PC-9 (cell line): Measurements from ENCODE around the gene KATNB1. TPM values are rescaled to one million over a fixed set of nuclear protein-coding genes. Genes with fewer than 3 reads are reported as not detected.
A peak's percentile ranks its signal among the peaks of the same experiment; 100 is the strongest.

Experiments
- BruUV-seq: library from RNA; stranded (reverse); fragments of 400-500 nt; replicated peaks from 2 replicates; lab custom pipeline; 2021; lab: Mats Ljungman, UMichigan
- CTCF ChIA-PET: fragments of 300-600 bp; sonication (Branson Sonifier 250); formaldehyde crosslinking; loops from one replicate; lab custom pipeline; 2022; ENCODE audit warnings: antibody characterized with exemption; lab: Charles Lee
- POLR2A ChIA-PET: fragments of 300-600 bp; sonication (Branson Sonifier 250); formaldehyde crosslinking; loops from one replicate; lab custom pipeline; 2022; ENCODE audit warnings: antibody characterized with exemption; ENCODE audit not compliant: unreplicated experiment; lab: Charles Lee
- DNase-seq, 2 experiments: peaks; one replicate each; pipeline versions ENCODE4 v3.0.0 to v3.0.0-alpha.2; 2015 to 2022; ENCODE audit warnings: mixed read lengths in 1 of 2
- H2AFZ ChIP-seq: fragments of 200-600 bp; sonication (generic); 2 replicates; pipeline ENCODE4 v1.8.1; 2017; ENCODE audit warnings: antibody characterized with exemption
- H3F3A ChIP-seq: fragments of 200-600 bp; sonication (generic); 2 replicates; pipeline ENCODE4 v1.8.1; 2017; ENCODE audit warnings: antibody characterized with exemption, mild to moderate bottlenecking, low read depth; ENCODE audit not compliant: insufficient read depth
- H3K27ac ChIP-seq: fragments of 200-600 bp; sonication (generic); 2 replicates; pipeline ENCODE4 v1.6.1; 2016; ENCODE audit warnings: mixed run types
- H3K27me3 ChIP-seq: fragments of 200-600 bp; sonication (generic); 2 replicates; pipeline ENCODE4 v1.6.1; 2016; ENCODE audit warnings: low read depth, mixed run types; ENCODE audit not compliant: insufficient read depth
- H3K36me3 ChIP-seq: fragments of 200-600 bp; sonication (generic); 2 replicates; pipeline ENCODE4 v1.6.1; 2016; ENCODE audit warnings: low read depth, mixed run types
- H3K4me1 ChIP-seq: fragments of 200-600 bp; sonication (generic); replicated peaks from 2 replicates; pipeline ENCODE4 v1.6.1; 2016; ENCODE audit warnings: mixed run types; ENCODE audit not compliant: insufficient read depth
- H3K4me2 ChIP-seq: fragments of 200-600 bp; sonication (generic); 2 replicates; pipeline ENCODE4 v1.6.1; 2017; ENCODE audit warnings: mixed run types
- H3K4me3 ChIP-seq: fragments of 200-600 bp; sonication (generic); 2 replicates; pipeline ENCODE4 v1.6.1; 2016; ENCODE audit warnings: mixed run types
- H3K79me2 ChIP-seq: fragments of 200-600 bp; sonication (generic); 2 replicates; pipeline ENCODE4 v1.6.1; 2017; ENCODE audit warnings: low read depth, mixed run types
- H3K9me2 ChIP-seq: fragments of 200-600 bp; sonication (generic); 2 replicates; pipeline ENCODE4 v1.8.1; 2017; ENCODE audit warnings: mild to moderate bottlenecking; ENCODE audit not compliant: insufficient read depth
- H3K9me3 ChIP-seq: fragments of 200-600 bp; sonication (generic); 2 replicates; pipeline ENCODE4 v1.8.1; 2016; ENCODE audit warnings: low read depth; ENCODE audit not compliant: insufficient read depth
- H4K20me1 ChIP-seq: fragments of 200-600 bp; sonication (generic); 2 replicates; pipeline ENCODE4 v1.8.1; 2017; ENCODE audit not compliant: insufficient read depth
- EZH2 ChIP-seq: fragments of 200-600 bp; sonication (generic); IDR thresholded peaks from 2 replicates; pipeline ENCODE4 v1.8.0; 2017; ENCODE audit warnings: antibody characterized with exemption, low read depth
- intact Hi-C: fragments of 100-400 bp; cut with micrococcal nuclease; formaldehyde crosslinking; loops from one replicate; pipeline ENCODE4 v1.10.0; 2022; ENCODE audit not compliant: unreplicated experiment
- total RNA-seq: library from RNA; stranded (reverse); gene quantifications from 2 replicates; pipeline ENCODE4 v1.2.3, GENCODE V29; 2021
- TF ChIP-seq, protein P1 (sequence below): fragments of 200-600 bp; sonication (generic); conservative IDR thresholded peaks from 2 replicates; pipeline ENCODE4 v1.6.1; 2017; ENCODE audit warnings: mixed run types, antibody characterized with exemption, mild to moderate bottlenecking, moderate library complexity

Gene KATNB1
- total RNA-seq, 1 experiment from 2014 or later = 27.7 TPM

DNA sequence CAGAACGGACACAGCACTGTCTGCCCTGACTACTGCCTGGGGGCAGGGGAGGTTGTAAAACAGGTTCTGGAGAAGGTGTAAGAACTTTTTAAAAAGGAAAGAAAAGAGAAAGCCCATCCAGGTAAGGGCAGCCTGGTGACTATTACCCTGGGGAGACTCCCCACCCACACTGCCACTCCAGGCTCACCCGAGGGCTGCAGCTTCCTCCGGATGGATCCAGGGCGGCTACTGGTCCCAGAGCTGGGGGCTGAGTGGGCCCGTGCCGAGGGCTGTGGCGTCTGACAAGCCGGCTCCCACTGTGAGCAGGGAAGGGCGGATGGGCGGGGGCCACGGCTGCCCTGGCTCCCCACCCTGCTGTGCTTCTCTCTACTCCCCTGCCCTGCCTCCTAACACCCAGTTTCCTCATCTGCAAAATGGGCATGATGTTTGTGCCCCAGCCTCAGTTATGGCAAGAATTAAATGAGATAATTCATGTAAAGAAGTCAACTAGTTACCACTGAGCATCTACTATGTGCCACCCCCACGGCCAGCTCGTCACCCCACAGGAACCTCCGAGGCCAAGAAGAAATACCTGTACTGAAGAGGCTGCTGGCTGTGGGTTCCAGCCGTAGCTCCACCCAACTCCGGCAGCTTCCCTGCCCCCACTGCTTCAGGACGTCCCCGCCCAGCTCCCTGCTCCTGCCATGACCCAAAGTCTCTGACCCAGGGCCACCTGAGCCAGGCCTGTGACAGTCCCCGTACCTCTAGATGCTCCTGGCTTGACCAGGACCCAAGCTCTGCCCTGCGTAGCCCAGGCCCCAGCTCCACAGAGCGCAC lies 24.2 kb downstream of the KATNB1 start:
- Histone ChIP-seq H3K27me3 (no peaks in the 10 kb centered on the region), H4K20me1 (peaks cover 5% of the 10 kb centered on the region; the same call in 1 of the 2 replicates), H3K4me3 (no peak overlapping the region), H3K4me1 (peaks cover 32% of the 10 kb centered on the region), H3K79me2 (no peaks in the 10 kb centered on the region), H3F3A (peaks cover 9% of the 10 kb centered on the region; the same call in 1 of the 2 replicates), H3K27ac (peak overlapping the region; percentile 17; the same call in 1 of the 2 replicates), H3K36me3 (no peaks in the 10 kb centered on the region), H2AFZ (no peak overlapping the region), H3K9me3 (no peaks in the 10 kb centered on the region), H3K4me2 (peak overlapping the region; percentile 15), H3K9me2 (no peaks in the 10 kb centered on the region)
- intact Hi-C loops = loop anchor here (1.0 kb wide), 1 partner anchor 39 kb away; no protein-coding TSS in a partner anchor
- DNase-seq = peak; percentile 73 to 79
- ChIA-PET CTCF (no interaction called here), POLR2A (no interaction called here)
- no TSS peak for BruUV-seq
- TF ChIP-seq, protein P1, sequence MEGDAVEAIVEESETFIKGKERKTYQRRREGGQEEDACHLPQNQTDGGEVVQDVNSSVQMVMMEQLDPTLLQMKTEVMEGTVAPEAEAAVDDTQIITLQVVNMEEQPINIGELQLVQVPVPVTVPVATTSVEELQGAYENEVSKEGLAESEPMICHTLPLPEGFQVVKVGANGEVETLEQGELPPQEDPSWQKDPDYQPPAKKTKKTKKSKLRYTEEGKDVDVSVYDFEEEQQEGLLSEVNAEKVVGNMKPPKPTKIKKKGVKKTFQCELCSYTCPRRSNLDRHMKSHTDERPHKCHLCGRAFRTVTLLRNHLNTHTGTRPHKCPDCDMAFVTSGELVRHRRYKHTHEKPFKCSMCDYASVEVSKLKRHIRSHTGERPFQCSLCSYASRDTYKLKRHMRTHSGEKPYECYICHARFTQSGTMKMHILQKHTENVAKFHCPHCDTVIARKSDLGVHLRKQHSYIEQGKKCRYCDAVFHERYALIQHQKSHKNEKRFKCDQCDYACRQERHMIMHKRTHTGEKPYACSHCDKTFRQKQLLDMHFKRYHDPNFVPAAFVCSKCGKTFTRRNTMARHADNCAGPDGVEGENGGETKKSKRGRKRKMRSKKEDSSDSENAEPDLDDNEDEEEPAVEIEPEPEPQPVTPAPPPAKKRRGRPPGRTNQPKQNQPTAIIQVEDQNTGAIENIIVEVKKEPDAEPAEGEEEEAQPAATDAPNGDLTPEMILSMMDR = no peak

- no peak for TF ChIP-seq EZH2
- TF ChIP-seq, protein P1 = no peak
- H3K9me2 ChIP-seq = no peaks in the 10 kb centered on the region
- no peaks in the 10 kb centered on the region for H3K9me3 ChIP-seq
- peaks cover 12% of the 10 kb centered on the region; the same call in 1 of the 2 replicates for H3F3A ChIP-seq
- no peaks in the 10 kb centered on the region for H3K79me2 ChIP-seq
- no TSS peak for BruUV-seq
- H3K4me2 ChIP-seq = peak overlapping the region; percentile 15; the same call in 1 of the 2 replicates
- H2AFZ ChIP-seq = no peak overlapping the region
- POLR2A ChIA-PET = no interaction called here
- no peaks in the 10 kb centered on the region for H3K27me3 ChIP-seq
- H3K4me1 ChIP-seq = peaks cover 32% of the 10 kb centered on the region
- intact Hi-C loops = no loop called here
- H3K27ac ChIP-seq = no peak overlapping the region
- no peak overlapping the region for H3K4me3 ChIP-seq
- CTCF ChIA-PET = interaction anchor here (0.5 kb wide), 2 partner anchors 15 to 184 kb away, joined by 3 read pairs; no protein-coding TSS in a partner anchor
- peaks cover 5% of the 10 kb centered on the region; the same call in 1 of the 2 replicates for H4K20me1 ChIP-seq
- no peak for DNase-seq
- no peaks in the 10 kb centered on the region; the same call in 1 of the 2 replicates for H3K36me3 ChIP-seq
These were observed 25.0 kb downstream of the KATNB1 start for GRCh38 chr16:57760357-57761160.

- H3K36me3 ChIP-seq = no peaks in the 10 kb centered on the region; the same call in 1 of the 2 replicates
- no peak overlapping the region for H3K4me3 ChIP-seq
- H3F3A ChIP-seq = peaks cover 12% of the 10 kb centered on the region; the same call in 1 of the 2 replicates
- H3K9me2 ChIP-seq = no peaks in the 10 kb centered on the region
- H3K27ac ChIP-seq = no peak overlapping the region
- no peaks in the 10 kb centered on the region for H3K27me3 ChIP-seq
- H3K79me2 ChIP-seq = no peaks in the 10 kb centered on the region
- no peak for TF ChIP-seq EZH2
- TF ChIP-seq, protein P1 = no peak
- no peak overlapping the region for H2AFZ ChIP-seq
- H3K4me1 ChIP-seq = peaks cover 32% of the 10 kb centered on the region
- H4K20me1 ChIP-seq = peaks cover 5% of the 10 kb centered on the region; the same call in 1 of the 2 replicates
- ChIA-PET CTCF (interaction anchor here (0.5 kb wide), 1 partner anchor 183 kb away, joined by 3 read pairs; no protein-coding TSS in a partner anchor), POLR2A (no interaction called here)
- H3K9me3 ChIP-seq = no peaks in the 10 kb centered on the region
- BruUV-seq = no TSS peak
- H3K4me2 ChIP-seq = no peak overlapping the region
- intact Hi-C loops = no loop called here
- no peak for DNase-seq
These were observed 25.7 kb downstream of the KATNB1 start for GRCh38 chr16:57761301-57761700.
